DMS79 (cell line): ENCODE results near the gene USP3.
A peak's percentile ranks its signal among the peaks of the same experiment; 100 is the strongest.
"Not testable (repeated sequence)": the region's sequence is repeated elsewhere in the genome, so short reads cannot be mapped to it uniquely, and the experiment has no call there.

Experiments used
- DNase-seq: peaks from one replicate; lab custom pipeline; 2025; lab: John Stamatoyannopoulos, UW

Gene USP3

GRCh38 chr15:63610209-63610841, 105.9 kb downstream of the USP3 start:
- peak; percentile 26 for DNase-seq

DNA sequence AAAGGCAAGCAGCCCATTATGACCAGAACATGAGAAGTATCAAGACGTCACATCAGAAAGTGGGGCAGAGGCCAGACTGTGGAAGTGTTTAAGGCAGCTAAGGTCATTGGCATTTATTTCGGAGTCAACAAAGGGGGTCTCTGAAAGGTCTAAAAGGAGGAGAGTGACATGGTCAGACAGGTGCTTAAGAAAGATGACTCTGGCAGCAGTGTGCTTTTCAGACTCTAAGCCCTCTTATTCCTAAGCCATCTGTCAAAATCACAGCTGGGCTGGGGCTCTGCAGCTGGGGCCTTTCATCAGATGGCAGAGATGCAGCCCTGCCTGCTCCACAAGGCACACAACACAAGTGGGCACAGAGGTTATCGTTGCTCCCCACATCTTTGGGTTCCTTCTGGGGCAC, 106.8 kb downstream of the USP3 start:
- DNase-seq: no peak

GRCh38 chr15:63612300-63612699, 107.9 kb downstream of the USP3 start:
- no peak for DNase-seq

GRCh38 chr15:63615935-63616334, 111.5 kb downstream of the USP3 start:
- DNase-seq: no peak

- DNase-seq: not testable (repeated sequence)
These were observed 112.8 kb downstream of the USP3 start for GRCh38 chr15:63617147-63617546.

GRCh38 chr15:63617627-63618026, 113.2 kb downstream of the USP3 start:
- DNase-seq: not testable (repeated sequence)

DNA sequence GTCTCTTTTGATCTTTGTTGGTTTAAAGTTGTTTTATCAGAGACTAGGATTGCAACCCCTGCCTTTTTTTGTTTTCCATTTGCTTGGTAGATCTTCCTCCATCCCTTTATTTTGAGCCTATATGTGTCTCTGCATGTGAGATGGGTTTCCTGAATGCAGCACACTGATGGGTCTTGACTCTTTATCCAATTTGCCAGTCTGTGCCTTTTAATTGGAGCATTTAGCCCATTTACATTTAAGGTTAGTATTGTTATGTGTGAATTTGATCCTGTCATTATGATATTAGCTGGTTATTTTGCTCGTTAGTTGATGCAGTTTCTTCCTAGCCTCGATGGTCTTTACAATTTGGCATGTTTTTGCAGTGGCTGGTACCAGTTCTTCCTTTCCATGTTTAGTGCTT, 116.4 kb downstream of the USP3 start:
- DNase-seq: not testable (repeated sequence)

GRCh38 chr15:63623232-63623969, 119.0 kb downstream of the USP3 start:
- no peak for DNase-seq

GRCh38 chr15:63626955-63627354, 122.6 kb downstream of the USP3 start:
- DNase-seq: no peak

DNA sequence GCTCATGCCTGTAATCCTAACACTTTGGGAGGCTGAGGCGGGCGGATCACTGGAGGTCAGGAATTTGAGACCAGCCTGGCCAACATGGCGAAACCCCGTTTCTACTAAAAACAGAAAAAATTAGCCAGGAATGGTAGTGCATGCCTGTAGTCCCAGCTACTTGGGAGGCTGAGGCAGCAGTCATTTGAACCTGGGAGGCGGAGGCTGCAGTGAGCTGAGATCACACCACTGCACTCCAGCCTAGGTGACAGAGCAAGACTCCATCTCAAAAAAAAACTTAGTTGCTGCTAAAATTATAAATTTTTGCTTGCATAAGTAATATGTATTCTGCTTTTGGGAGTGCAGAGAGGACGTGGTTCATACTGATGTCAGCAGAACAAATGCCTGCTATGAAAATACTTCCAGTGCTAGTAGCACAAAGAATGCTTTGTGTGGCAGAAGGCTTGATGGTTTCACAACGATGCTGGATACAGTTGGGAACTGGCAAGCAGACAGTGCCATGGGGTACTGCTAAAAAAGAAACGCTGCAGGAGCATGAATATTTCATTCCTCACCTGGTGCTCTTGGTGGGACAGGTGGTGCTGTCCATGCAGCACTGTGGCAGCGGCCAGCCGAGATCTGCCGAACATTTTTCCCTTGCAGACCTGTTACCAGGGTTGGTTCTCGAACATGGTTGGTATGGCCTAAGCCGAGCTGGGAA, 123.9 kb downstream of the USP3 start:
- DNase-seq: no peak

- no peak for DNase-seq
These were observed 125.8 kb downstream of the USP3 start for GRCh38 chr15:63630036-63630751.

DNA sequence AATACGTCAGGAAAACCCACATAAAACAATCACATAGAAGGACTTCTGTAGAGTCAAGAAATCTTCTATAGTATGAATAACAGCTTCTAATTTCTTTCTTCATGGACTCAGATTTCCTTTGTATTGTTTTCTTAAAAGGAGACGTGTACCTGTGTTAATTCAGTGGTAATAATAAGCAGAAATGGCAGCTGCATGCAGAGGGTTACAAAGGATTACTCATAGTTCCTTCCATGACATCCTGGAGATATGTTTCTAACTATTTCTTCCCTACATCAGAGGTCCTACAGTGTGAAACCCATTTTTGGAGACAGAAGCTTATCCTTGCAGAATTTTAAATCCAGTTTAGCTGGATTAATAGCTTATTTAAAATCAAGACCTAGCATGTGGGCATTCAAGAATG, 128.9 kb downstream of the USP3 start:
- no peak for DNase-seq

DNA sequence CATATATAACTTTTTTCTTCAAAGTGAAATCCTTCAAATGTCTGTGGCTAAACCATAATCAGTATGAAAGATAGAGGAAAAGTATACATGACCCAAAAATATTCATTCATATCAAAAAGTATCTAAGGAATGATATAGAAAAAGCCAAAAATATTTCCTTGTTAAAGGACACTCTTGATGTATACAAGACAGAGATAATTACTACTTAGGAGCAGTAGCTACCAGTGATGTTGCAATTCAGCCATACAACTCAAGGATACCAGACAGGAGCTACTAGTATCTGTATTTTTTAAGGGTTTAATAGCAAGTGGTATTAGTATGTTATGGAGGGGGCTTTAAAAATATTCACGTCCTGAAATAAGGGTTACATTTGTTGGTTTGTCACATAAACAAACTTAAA, 129.8 kb downstream of the USP3 start:
- no peak for DNase-seq

DNA sequence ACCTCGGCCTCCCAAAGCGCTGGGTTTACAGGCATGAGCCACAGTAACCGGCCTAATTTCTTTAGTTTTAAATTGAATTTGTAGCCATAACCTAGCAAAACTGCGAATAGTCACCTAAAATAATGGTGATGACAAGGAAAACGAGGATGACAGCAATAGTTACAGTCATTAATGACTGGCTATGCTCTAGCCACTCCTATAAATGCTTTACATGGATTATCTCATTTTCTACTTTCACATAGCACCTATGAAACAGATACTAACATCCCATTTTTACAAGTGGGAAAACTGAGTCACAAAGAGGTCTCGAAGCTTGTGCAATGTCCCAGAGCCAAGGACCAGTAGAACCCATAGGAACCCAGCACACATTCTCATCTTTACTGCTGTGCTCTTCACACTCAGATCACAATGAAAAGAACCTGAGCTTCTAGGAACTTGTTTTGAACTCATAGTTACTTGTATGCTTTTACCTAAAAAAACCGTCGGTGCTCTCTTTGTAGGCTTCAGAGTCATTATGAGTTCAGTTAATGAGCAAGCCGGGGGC, 132.2 kb downstream of the USP3 start:
- no peak for DNase-seq

GRCh38 chr15:63638839-63639238, 134.4 kb downstream of the USP3 start:
- DNase-seq: no peak

GRCh38 chr15:63640146-63640545, 135.8 kb downstream of the USP3 start:
- DNase-seq: no peak
